B cell (primary cell): ENCODE measurements around the gene SEC14L1. TPM values are rescaled to one million over a fixed set of nuclear protein-coding genes. Genes with fewer than 3 reads are reported as not detected.
A peak's percentile ranks its signal among the peaks of the same experiment; 100 is the strongest.

Source experiments
- ATAC-seq: fragments of 200-7000 bp; cut with Tn5 transposase; one replicate; pipeline ENCODE4 v1.10.0; 2021; ENCODE audit warnings: low read depth, mild to moderate bottlenecking, moderate number of reproducible peaks, moderate library complexity
- CTCF ChIA-PET: fragments of 350-600 bp; sonication (Branson Sonifier 250); formaldehyde crosslinking; loops from one replicate; lab custom pipeline; 2021; ENCODE audit warnings: antibody characterized with exemption, inconsistent platforms; lab: Charles Lee
- POLR2A ChIA-PET: fragments of 350-600 bp; sonication (Branson Sonifier 250); formaldehyde crosslinking; loops from one replicate; lab custom pipeline; 2021; ENCODE audit warnings: antibody characterized with exemption; lab: Charles Lee
- DNase-seq: peaks from one replicate; pipeline ENCODE4 v3.0.0; 2013
- H2AFZ ChIP-seq: 2 replicates; pipeline ENCODE4 v1.6.1; 2012; ENCODE audit warnings: mild to moderate bottlenecking, low read depth, low read length; ENCODE audit not compliant: insufficient read depth, poor library complexity, severe bottlenecking
- H3K27ac ChIP-seq, 2 donors: 1 replicate in 1 of 2; 2 replicates in 1 of 2; pipeline ENCODE4 v1.5.1; 2012 to 2013; ENCODE audit warnings: low read length in 2 of 2, mild to moderate bottlenecking in 2 of 2, moderate library complexity in 1 of 2
- H3K27me3 ChIP-seq, 4 experiments: fragments of 200-600 bp in 1 of 4; sonication (generic) in 1 of 4; replicated peaks in 1 of 4; 1 replicate in 2 of 4; 2 replicates in 2 of 4; pipeline versions ENCODE4 v1.6.1 to v1.7.0; 2013 to 2016; ENCODE audit warnings: low read length in 3 of 4, mild to moderate bottlenecking in 2 of 4, mixed read lengths in 1 of 4, moderate library complexity in 1 of 4; ENCODE audit not compliant: insufficient read depth in 4 of 4, control insufficient read depth in 3 of 4; ENCODE audit errors: control extremely low read depth in 1 of 4
- H3K36me3 ChIP-seq, 2 experiments: replicated peaks in 1 of 2; 1 replicate in 1 of 2; 2 replicates in 1 of 2; pipeline versions ENCODE4 v1.6.1 to v1.7.1; 2013; ENCODE audit warnings: low read length in 1 of 2; ENCODE audit not compliant: insufficient read depth in 2 of 2, control insufficient read depth in 1 of 2; ENCODE audit errors: control extremely low read depth in 1 of 2, extremely low read depth in 1 of 2
- H3K4me1 ChIP-seq, 2 donors: fragments of 200-600 bp in 1 of 2; sonication (generic) in 1 of 2; 1 replicate in 1 of 2; 2 replicates in 1 of 2; pipeline versions ENCODE4 v1.5.1 to v1.6.1; 2013 to 2017; ENCODE audit warnings: low read length in 2 of 2; ENCODE audit not compliant: control insufficient read depth in 2 of 2, insufficient read depth in 2 of 2
- H3K4me2 ChIP-seq: replicated peaks from 2 replicates; pipeline ENCODE3; 2012; ENCODE audit warnings: mild to moderate bottlenecking, low read depth, low read length; ENCODE audit not compliant: poor library complexity, severe bottlenecking
- H3K4me3 ChIP-seq, 5 experiments: fragments of 200-600 bp in 1 of 5; sonication (generic) in 1 of 5; 1 replicate in 3 of 5; 2 replicates in 2 of 5; pipeline versions ENCODE4 v1.5.1 to v1.7.0; 2011 to 2016; ENCODE audit warnings: low read length in 4 of 5, mild to moderate bottlenecking in 4 of 5, low read depth in 2 of 5, control low read depth in 1 of 5, moderate library complexity in 1 of 5; ENCODE audit not compliant: insufficient read depth in 1 of 5; ENCODE audit errors: control extremely low read depth in 1 of 5, extremely low read depth in 1 of 5
- H3K79me2 ChIP-seq: fragments of 200-600 bp; sonication (generic); one replicate; pipeline ENCODE4 v1.6.0; 2016; ENCODE audit warnings: low read length; ENCODE audit not compliant: control insufficient read depth, insufficient read depth
- H3K9ac ChIP-seq: fragments of 200-600 bp; sonication (generic); 2 replicates; pipeline ENCODE4 v1.6.1; 2017; ENCODE audit warnings: mild to moderate bottlenecking, low read length, moderate library complexity
- H3K9me3 ChIP-seq, 3 donors: one replicate each; pipeline versions ENCODE4 v1.6.1 to v1.7.1; 2013; ENCODE audit warnings: low read length in 2 of 3; ENCODE audit not compliant: control insufficient read depth in 2 of 3, insufficient read depth in 1 of 3; ENCODE audit errors: control extremely low read depth in 1 of 3
- H4K20me1 ChIP-seq: 2 replicates; pipeline ENCODE4 v1.6.0; 2012; ENCODE audit warnings: mild to moderate bottlenecking, low read length; ENCODE audit not compliant: insufficient read depth, control insufficient read depth, poor library complexity, severe bottlenecking
- H3K27ac Mint-ChIP-seq: one replicate; pipeline ENCODE4 v1.8.0; 2021; ENCODE audit warnings: mixed read lengths
- H3K27me3 Mint-ChIP-seq: one replicate; pipeline ENCODE4 v1.8.0; 2021; ENCODE audit warnings: mixed read lengths
- H3K4me1 Mint-ChIP-seq: one replicate; pipeline ENCODE4 v1.8.0; 2021; ENCODE audit warnings: mixed read lengths
- H3K4me3 Mint-ChIP-seq: one replicate; pipeline ENCODE4 v1.8.0; 2021; ENCODE audit warnings: mixed read lengths
- H3K9me3 Mint-ChIP-seq: one replicate; pipeline ENCODE4 v1.8.0; 2022; ENCODE audit warnings: mixed read lengths; ENCODE audit not compliant: insufficient read depth
- EZH2 ChIP-seq: IDR thresholded peaks from 2 replicates; pipeline ENCODE4 v1.6.1; 2012; ENCODE audit warnings: borderline replicate concordance, low read depth, mild to moderate bottlenecking, moderate library complexity, low read length; ENCODE audit not compliant: insufficient read depth, poor library complexity, severe bottlenecking
- WGBS: methylation state at CpG from one replicate; pipeline ENCODE4 v1.1.5; 2013; ENCODE audit warnings: missing lambda C conversion rate; ENCODE audit not compliant: insufficient coverage; 5-methylcytosine and 5-hydroxymethylcytosine counted together
- intact Hi-C: fragments of 100-400 bp; cut with micrococcal nuclease; formaldehyde crosslinking; loops from one replicate; pipeline ENCODE4 v1.10.0; 2022
- polyA plus RNA-seq: library from polyadenylated mRNA; depleted of rRNA; stranded (reverse); fragments of >200 nt; gene quantifications from 2 replicates; pipeline ENCODE4 v1.2.3, GENCODE V29; 2012
- total RNA-seq, 2 donors: library from RNA; stranded (reverse); fragments of 120-200 nt in 1 of 2; gene quantifications; 1 replicate in 1 of 2; 2 replicates in 1 of 2; pipeline versions ENCODE4 v1.2.3 to v1.2.4, GENCODE V29; 2013 to 2022
- TF ChIP-seq, protein P1 (sequence below): fragments of 200-600 bp; IDR thresholded peaks from one replicate; pipeline ENCODE4 v1.8.0; 2022; ENCODE audit warnings: antibody characterized with exemption, mild to moderate bottlenecking

Gene SEC14L1
- total and polyA plus RNA-seq, 2 donors (not counting 1 experiment from before 2014, with no cell fraction given): 37.7 to 103 TPM

DNA sequence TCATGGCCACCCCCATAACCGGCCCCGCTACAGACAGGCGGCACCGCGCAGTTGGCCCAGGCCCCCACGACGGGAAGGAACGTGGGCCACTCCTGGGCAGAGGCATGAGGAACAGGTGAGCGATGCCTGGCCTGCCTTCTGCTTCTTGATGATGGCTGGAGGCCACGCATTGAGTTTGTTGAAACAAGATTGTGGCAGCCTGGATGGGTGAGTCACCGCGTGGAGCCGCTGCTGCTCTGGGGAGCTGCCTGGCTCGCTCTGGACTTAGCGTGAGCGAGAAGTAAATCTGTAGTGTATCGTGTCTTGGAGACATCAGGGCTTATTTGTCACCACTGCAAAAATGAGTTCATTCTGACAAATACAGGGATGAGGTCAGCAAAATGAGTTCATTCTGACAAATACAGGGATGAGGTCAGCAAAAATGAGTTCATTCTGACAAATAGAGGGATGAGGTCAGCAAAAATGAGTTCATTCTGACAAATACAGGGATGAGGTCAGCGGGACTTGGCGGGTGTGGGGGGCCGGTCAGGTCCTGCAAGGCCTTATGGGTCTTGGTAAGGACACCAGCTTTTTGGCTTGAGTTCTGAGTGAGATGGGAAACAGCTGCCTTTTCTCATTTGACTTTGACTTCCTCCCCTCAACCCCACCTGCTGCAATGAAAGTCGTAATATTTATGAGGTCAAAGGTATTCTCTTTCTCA, 93.0 kb downstream of the SEC14L1 start:
- intact Hi-C loops: no loop called here
- H3K4me2 ChIP-seq: no peak overlapping the region
- H3K4me3 Mint-ChIP-seq: peak overlapping the region; percentile 13
- H3K27ac Mint-ChIP-seq: no peak overlapping the region
- ATAC-seq: no peak
- H3K4me1 Mint-ChIP-seq: peaks cover 18% of the 10 kb centered on the region
- no peaks in the 10 kb centered on the region for H3K79me2 ChIP-seq
- TF ChIP-seq, protein P1, sequence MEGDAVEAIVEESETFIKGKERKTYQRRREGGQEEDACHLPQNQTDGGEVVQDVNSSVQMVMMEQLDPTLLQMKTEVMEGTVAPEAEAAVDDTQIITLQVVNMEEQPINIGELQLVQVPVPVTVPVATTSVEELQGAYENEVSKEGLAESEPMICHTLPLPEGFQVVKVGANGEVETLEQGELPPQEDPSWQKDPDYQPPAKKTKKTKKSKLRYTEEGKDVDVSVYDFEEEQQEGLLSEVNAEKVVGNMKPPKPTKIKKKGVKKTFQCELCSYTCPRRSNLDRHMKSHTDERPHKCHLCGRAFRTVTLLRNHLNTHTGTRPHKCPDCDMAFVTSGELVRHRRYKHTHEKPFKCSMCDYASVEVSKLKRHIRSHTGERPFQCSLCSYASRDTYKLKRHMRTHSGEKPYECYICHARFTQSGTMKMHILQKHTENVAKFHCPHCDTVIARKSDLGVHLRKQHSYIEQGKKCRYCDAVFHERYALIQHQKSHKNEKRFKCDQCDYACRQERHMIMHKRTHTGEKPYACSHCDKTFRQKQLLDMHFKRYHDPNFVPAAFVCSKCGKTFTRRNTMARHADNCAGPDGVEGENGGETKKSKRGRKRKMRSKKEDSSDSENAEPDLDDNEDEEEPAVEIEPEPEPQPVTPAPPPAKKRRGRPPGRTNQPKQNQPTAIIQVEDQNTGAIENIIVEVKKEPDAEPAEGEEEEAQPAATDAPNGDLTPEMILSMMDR: no peak
- no peak for TF ChIP-seq EZH2
- peaks cover 0 to 30% (median 2%) of the 10 kb centered on the region in 3 donors for H3K9me3 ChIP-seq
- no peaks in the 10 kb centered on the region for H4K20me1 ChIP-seq
- H3K9me3 Mint-ChIP-seq: peaks cover 3% of the 10 kb centered on the region
- ChIA-PET POLR2A (no interaction called here), CTCF (no interaction called here)
- WGBS: 89% methylated on average over 20 of the region's 21 CpGs
- no peak overlapping the region for H3K4me3 ChIP-seq
- no peaks in the 10 kb centered on the region for H3K36me3 ChIP-seq
- no peak for DNase-seq
- H3K27ac ChIP-seq: no peak overlapping the region
- H3K27me3 Mint-ChIP-seq: peaks cover 8% of the 10 kb centered on the region
- no peak overlapping the region for H3K9ac ChIP-seq
- H2AFZ ChIP-seq: no peak overlapping the region
- H3K27me3 ChIP-seq: peaks cover 0 to 16% (median 0%) of the 10 kb centered on the region in 4 experiments
- peaks cover 9 to 20% of the 10 kb centered on the region in 2 donors for H3K4me1 ChIP-seq

DNA sequence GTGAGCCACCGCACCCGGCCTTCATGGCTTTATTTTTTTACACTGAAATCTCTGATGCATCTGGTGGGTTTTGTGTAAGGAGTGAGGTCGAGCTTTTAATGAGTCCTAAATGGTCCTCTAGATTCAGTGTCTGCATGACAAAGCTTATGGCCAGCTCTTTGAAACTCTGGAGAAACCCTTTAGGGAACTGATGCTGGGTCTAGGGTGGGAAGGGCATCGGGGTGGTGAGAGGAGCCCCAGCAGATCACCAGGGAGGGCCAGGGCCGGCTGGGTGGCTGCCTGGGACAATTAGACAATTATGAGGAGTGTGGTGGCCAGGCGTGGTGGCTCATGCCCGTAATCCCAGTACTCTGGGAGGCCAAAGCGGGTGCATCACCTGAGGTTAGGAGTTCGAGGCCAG, 93.9 kb downstream of the SEC14L1 start:
- H3K9ac ChIP-seq: no peak overlapping the region

More for the DNA sequence above, 93.9 kb downstream of the SEC14L1 start:
- no peak for DNase-seq
- H3K27me3 Mint-ChIP-seq: peaks cover 8% of the 10 kb centered on the region
- CTCF ChIA-PET: interaction anchor here (0.9 kb wide), 1 partner anchor 144 kb away, joined by 11 read pairs; no protein-coding TSS in a partner anchor
- peaks cover 3% of the 10 kb centered on the region for H3K9me3 Mint-ChIP-seq
- intact Hi-C loops: no loop called here
- Histone ChIP-seq H3K4me3 (no peak overlapping the region), H3K4me1 (peaks cover 9 to 20% of the 10 kb centered on the region in 2 donors), H3K4me2 (no peak overlapping the region), H3K27me3 (peaks cover 0 to 16% (median 0%) of the 10 kb centered on the region in 4 experiments), H3K36me3 (no peaks in the 10 kb centered on the region), H3K9me3 (peaks cover 0 to 27% (median 2%) of the 10 kb centered on the region in 3 donors), H2AFZ (no peak overlapping the region), H3K79me2 (no peaks in the 10 kb centered on the region), H3K27ac (no peak overlapping the region), H4K20me1 (no peaks in the 10 kb centered on the region)
- TF ChIP-seq, protein P1: no peak
- no peak for TF ChIP-seq EZH2
- peak overlapping the region; percentile 47 for H3K4me3 Mint-ChIP-seq
- no peak for ATAC-seq
- H3K4me1 Mint-ChIP-seq: peaks cover 18% of the 10 kb centered on the region
- POLR2A ChIA-PET: no interaction called here
- WGBS: 94% methylated on average over 5 of the region's 9 CpGs
- no peak overlapping the region for H3K27ac Mint-ChIP-seq
